ENCODE results near the gene WDFY4. TPM values are rescaled to one million over a fixed set of nuclear protein-coding genes. Genes with fewer than 3 reads are reported as not detected.

Gene WDFY4
- total and polyA plus RNA-seq, 9 of the 15 experiments (the other 6 are each of a cell fraction or from before 2014, with no cell fraction given) = 0.01 to 0.02 (median 0.01) TPM; not detected in 6

DNA sequence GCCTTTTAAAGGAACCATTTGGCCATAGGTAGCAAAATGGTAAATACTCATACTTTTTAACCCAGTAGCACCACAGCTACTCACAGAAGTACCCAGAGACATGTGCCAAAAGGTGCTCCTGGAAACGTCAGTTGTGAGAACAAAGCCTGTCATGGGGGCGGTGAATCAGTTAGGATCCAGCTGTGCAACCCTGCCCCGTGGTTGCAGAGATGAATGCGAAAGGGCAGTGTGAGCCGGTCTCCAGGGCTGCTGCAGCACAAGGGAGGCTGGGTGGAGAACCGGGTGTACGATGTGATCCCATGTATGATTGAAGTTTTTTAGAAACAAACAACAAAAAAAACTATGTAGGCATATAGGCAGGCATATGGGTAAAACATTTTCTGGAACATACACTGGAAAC, 256.3 kb downstream of the WDFY4 start:
- H4K20me1 ChIP-seq (replicated peaks; ENCODE audit: control insufficient read depth, insufficient read depth, low read length) = no peaks in the 10 kb centered on the region
- POLR2A ChIA-PET = no interaction called here
- 2% methylated on average over 7 of the region's 7 CpGs for WGBS (ENCODE audit: insufficient coverage, low coverage, missing lambda C conversion rate)
- no peak overlapping the region for H3K27ac ChIP-seq (ENCODE audit: extremely low read depth, low read depth, low read length)
- no peak overlapping the region for H3K4me3 ChIP-seq
- BruUV-seq (replicated peaks) = no TSS peak
- DNase-seq (ENCODE audit: extremely low read depth in 1 of 4, low spot score in 3 of 4) (no peak), FAIRE-seq (no peak), ATAC-seq (no peak)
- no peaks in the 10 kb centered on the region for H3K4me1 ChIP-seq (replicated peaks in 1 of 2; ENCODE audit: control insufficient read depth in 2 of 2, insufficient read depth in 2 of 2, low read length in 2 of 2)
- TF ChIP-seq KHSRP (IDR thresholded peaks at IDR 0.05) = no peak
- peaks cover 19 to 67% of the 10 kb centered on the region in 2 experiments for H3K27me3 ChIP-seq (ENCODE audit: control insufficient read depth in 2 of 2, insufficient read depth in 2 of 2, low read length in 2 of 2)
- intact Hi-C loops (cut with micrococcal nuclease) = no loop called here
- in situ Hi-C loops (cut with MboI) = no loop called here
- H3K9me1 ChIP-seq (ENCODE audit: control insufficient read depth, insufficient read depth, low read length) = no peaks in the 10 kb centered on the region
- no peak overlapping the region for H2AFZ ChIP-seq (ENCODE audit: low read depth, low read length)
- H3K4me2 ChIP-seq (ENCODE audit: insufficient read depth, low read length) = no peak overlapping the region
- H3K9me3 ChIP-seq (replicated peaks; ENCODE audit: control insufficient read depth, insufficient read depth, low read depth, low read length) = no peaks in the 10 kb centered on the region
- H3K36me3 ChIP-seq (ENCODE audit: control insufficient read depth, insufficient read depth, low read length) = no peaks in the 10 kb centered on the region
- CTCF ChIA-PET (ENCODE audit: low intra/inter-chr PET ratio) = no interaction called here
- H3K9ac ChIP-seq (ENCODE audit: insufficient read depth in 1 of 2, low read depth in 2 of 2, low read length in 2 of 2) = no peak overlapping the region
- no peaks in the 10 kb centered on the region for H3K79me2 ChIP-seq (ENCODE audit: control insufficient read depth, insufficient read depth, low read length)

DNA sequence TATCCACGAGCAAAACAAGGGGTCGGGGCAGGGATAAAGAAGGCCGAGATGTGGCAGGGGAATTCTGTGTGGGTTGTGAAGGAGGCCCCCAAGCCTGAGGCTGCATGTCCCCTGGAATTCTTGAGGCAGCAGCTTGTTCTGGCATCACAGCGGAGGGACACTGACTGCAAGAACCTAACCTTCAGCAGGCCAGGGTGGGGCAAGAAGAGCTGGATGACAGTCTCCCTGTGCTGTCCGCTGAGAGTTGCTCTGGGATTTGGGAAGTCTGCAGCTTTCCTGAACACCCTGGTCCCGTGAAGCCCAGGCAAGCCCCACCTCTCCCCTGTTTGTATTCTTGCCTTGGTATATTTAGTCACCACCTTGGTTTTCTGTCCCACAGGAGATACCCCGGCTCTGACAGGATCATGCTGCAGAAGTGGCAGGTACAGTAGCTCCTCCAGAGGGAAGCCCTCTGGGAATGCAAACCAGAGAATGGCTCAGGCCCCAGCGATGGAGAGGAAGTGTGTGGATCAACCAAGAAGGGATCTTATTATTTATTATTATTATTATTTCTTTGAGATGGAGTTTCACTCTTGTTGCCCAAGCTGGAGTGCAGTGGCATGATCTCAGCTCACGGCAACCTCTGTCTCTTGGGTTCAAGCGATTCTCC, 256.9 kb downstream of the WDFY4 start:
- H3K9me1 ChIP-seq (ENCODE audit: control insufficient read depth, insufficient read depth, low read length) = no peaks in the 10 kb centered on the region
- no peak overlapping the region for H3K27ac ChIP-seq (ENCODE audit: extremely low read depth, low read depth, low read length)
- BruUV-seq (replicated peaks) = no TSS peak
- no peak overlapping the region for H2AFZ ChIP-seq (ENCODE audit: low read depth, low read length)
- H3K27me3 ChIP-seq (ENCODE audit: control insufficient read depth in 2 of 2, insufficient read depth in 2 of 2, low read length in 2 of 2) = peaks cover 24 to 68% of the 10 kb centered on the region in 2 experiments
- FAIRE-seq (no peak), DNase-seq (ENCODE audit: extremely low read depth in 1 of 4, low spot score in 3 of 4) (no peak), ATAC-seq (no peak)
- H3K4me2 ChIP-seq (ENCODE audit: insufficient read depth, low read length) = no peak overlapping the region
- no peak overlapping the region for H3K9ac ChIP-seq (ENCODE audit: insufficient read depth in 1 of 2, low read depth in 2 of 2, low read length in 2 of 2)
- H3K4me3 ChIP-seq = no peak overlapping the region
- CTCF ChIA-PET (ENCODE audit: low intra/inter-chr PET ratio) = no interaction called here
- POLR2A ChIA-PET = interaction anchor here (0.6 kb wide), 1 partner anchor 220 kb away, joined by 3 read pairs; no protein-coding TSS in a partner anchor
- no peaks in the 10 kb centered on the region for H4K20me1 ChIP-seq (replicated peaks; ENCODE audit: control insufficient read depth, insufficient read depth, low read length)
- no peaks in the 10 kb centered on the region for H3K4me1 ChIP-seq (replicated peaks in 1 of 2; ENCODE audit: control insufficient read depth in 2 of 2, insufficient read depth in 2 of 2, low read length in 2 of 2)
- H3K79me2 ChIP-seq (ENCODE audit: control insufficient read depth, insufficient read depth, low read length) = no peaks in the 10 kb centered on the region
- in situ Hi-C loops (cut with MboI) (no loop called here), intact Hi-C loops (cut with micrococcal nuclease) (no loop called here)
- H3K9me3 ChIP-seq (replicated peaks; ENCODE audit: control insufficient read depth, insufficient read depth, low read depth, low read length) = no peaks in the 10 kb centered on the region
- WGBS (ENCODE audit: insufficient coverage, low coverage, missing lambda C conversion rate) = 2% methylated on average over 10 of the region's 10 CpGs
- H3K36me3 ChIP-seq (ENCODE audit: control insufficient read depth, insufficient read depth, low read length) = no peaks in the 10 kb centered on the region
- TF ChIP-seq, protein P1, sequence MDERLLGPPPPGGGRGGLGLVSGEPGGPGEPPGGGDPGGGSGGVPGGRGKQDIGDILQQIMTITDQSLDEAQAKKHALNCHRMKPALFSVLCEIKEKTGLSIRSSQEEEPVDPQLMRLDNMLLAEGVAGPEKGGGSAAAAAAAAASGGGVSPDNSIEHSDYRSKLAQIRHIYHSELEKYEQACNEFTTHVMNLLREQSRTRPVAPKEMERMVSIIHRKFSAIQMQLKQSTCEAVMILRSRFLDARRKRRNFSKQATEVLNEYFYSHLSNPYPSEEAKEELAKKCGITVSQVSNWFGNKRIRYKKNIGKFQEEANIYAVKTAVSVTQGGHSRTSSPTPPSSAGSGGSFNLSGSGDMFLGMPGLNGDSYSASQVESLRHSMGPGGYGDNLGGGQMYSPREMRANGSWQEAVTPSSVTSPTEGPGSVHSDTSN (CRISPR knock-in tag; IDR thresholded peaks at IDR 0.05; ENCODE audit: low read depth) = no peak
- TF ChIP-seq, protein P1 (tag; conservative IDR thresholded peaks at IDR 0.05; ENCODE audit: low read depth) = no peak
- TF ChIP-seq ZNF586 (CRISPR knock-in tag; conservative IDR thresholded peaks at IDR 0.05) (no peak), XRCC3 (IDR thresholded peaks at IDR 0.05) (no peak), MEIS2 (IDR thresholded peaks at IDR 0.05; ENCODE audit: partially characterized antibody) (no peak), SRSF7 (optimal IDR thresholded peaks at IDR 0.05; ENCODE audit: low read depth, low read length) (no peak), ZSCAN32 (CRISPR knock-in tag; IDR thresholded peaks at IDR 0.05) (no peak), ZKSCAN1 (IDR thresholded peaks at IDR 0.05; ENCODE audit: low read depth, low read length) (no peak), KDM1A (IDR thresholded peaks at IDR 0.05) (no peak), NBN (IDR thresholded peaks at IDR 0.05; ENCODE audit: low read depth) (no peak), FOXA1 (IDR thresholded peaks at IDR 0.05; ENCODE audit: borderline replicate concordance) (no peak)
- TF ChIP-seq, protein P2, sequence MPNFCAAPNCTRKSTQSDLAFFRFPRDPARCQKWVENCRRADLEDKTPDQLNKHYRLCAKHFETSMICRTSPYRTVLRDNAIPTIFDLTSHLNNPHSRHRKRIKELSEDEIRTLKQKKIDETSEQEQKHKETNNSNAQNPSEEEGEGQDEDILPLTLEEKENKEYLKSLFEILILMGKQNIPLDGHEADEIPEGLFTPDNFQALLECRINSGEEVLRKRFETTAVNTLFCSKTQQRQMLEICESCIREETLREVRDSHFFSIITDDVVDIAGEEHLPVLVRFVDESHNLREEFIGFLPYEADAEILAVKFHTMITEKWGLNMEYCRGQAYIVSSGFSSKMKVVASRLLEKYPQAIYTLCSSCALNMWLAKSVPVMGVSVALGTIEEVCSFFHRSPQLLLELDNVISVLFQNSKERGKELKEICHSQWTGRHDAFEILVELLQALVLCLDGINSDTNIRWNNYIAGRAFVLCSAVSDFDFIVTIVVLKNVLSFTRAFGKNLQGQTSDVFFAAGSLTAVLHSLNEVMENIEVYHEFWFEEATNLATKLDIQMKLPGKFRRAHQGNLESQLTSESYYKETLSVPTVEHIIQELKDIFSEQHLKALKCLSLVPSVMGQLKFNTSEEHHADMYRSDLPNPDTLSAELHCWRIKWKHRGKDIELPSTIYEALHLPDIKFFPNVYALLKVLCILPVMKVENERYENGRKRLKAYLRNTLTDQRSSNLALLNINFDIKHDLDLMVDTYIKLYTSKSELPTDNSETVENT (CRISPR knock-in tag; IDR thresholded peaks at IDR 0.05) = no peak
